HG03066 (cell line): ENCODE data around the gene RNFT2.

Experiments
- ATAC-seq: cut with Tn5 transposase; IDR thresholded peaks from one replicate; pipeline ENCODE4 v1.9.1; 2021; ENCODE audit warnings: low read depth; ENCODE audit not compliant: unreplicated experiment

Gene RNFT2

GRCh38 chr12:116894913-116895312 lies 156.8 kb downstream of the RNFT2 start:
- ATAC-seq = no peak

- no peak for ATAC-seq
These were observed 158.4 kb downstream of the RNFT2 start for GRCh38 chr12:116896411-116896924.

DNA sequence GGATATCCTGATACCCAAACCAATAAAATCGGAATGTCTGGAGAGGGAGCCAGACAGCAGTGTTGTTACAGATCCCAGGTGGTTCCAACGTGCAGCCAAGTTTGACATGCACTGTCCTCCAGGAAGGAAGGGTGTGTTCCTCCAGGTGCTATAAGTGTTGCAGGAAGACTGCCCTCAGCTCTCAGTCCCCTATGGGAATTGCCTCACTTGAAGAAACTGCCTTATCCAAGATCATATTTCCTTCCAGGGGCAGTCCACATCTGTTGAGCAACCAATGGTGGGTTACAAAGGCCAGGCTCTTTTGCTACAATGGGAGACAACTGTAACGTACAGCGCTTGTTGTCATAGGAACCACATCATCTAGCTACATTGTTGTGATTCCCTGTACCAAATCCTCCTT lies 159.4 kb downstream of the RNFT2 start:
- no peak for ATAC-seq

- no peak for ATAC-seq
These were observed 160.6 kb downstream of the RNFT2 start for GRCh38 chr12:116898669-116899068.

- no peak for ATAC-seq
These were observed 163.5 kb downstream of the RNFT2 start for GRCh38 chr12:116901612-116902011.
